DND-41 (cell line): ENCODE data around the gene ADAM15.
A peak's percentile ranks its signal among the peaks of the same experiment; 100 is the strongest.

Source experiments
- ATAC-seq: fragments of 200-7000 bp; cut with Tn5 transposase; 3 replicates; pipeline ENCODE4 v1.9.1; 2021; ENCODE audit warnings: low read depth; ENCODE audit not compliant: insufficient read depth
- DNase-seq: peaks from one replicate; pipeline ENCODE4 v3.0.0-alpha.2; 2020
- H2AFZ ChIP-seq: 2 replicates; pipeline ENCODE4 v1.6.0; 2012; ENCODE audit warnings: low read depth, low read length
- H3K27ac ChIP-seq: 2 replicates; pipeline ENCODE4 v1.5.1; 2012; ENCODE audit warnings: low read length, inconsistent platforms
- H3K27me3 ChIP-seq: fragments of 200-600 bp; sonication (generic); 2 replicates; pipeline ENCODE4 v1.6.0; 2012; ENCODE audit warnings: low read length, mild to moderate bottlenecking, inconsistent platforms; ENCODE audit not compliant: insufficient read depth, poor library complexity
- H3K36me3 ChIP-seq: 2 replicates; pipeline ENCODE4 v1.5.1; 2012; ENCODE audit warnings: low read length, inconsistent platforms; ENCODE audit not compliant: insufficient read depth
- H3K4me1 ChIP-seq: 2 replicates; pipeline ENCODE4 v1.5.1; 2012; ENCODE audit warnings: mild to moderate bottlenecking, low read length; ENCODE audit not compliant: insufficient read depth
- H3K4me2 ChIP-seq: 2 replicates; pipeline ENCODE4 v1.6.0; 2012; ENCODE audit warnings: mild to moderate bottlenecking, moderate library complexity, low read length, inconsistent platforms; ENCODE audit not compliant: insufficient read depth
- H3K4me3 ChIP-seq, 2 experiments: fragments of 200-600 bp in 1 of 2; shearing (Covaris generic) in 1 of 2; 2 replicates each; pipeline ENCODE4 v1.5.1; 2012 to 2016; ENCODE audit warnings: inconsistent platforms in 2 of 2, low read length in 2 of 2, mild to moderate bottlenecking in 2 of 2, low read depth in 1 of 2, moderate library complexity in 1 of 2
- H3K79me2 ChIP-seq: 2 replicates; pipeline ENCODE4 v1.6.0; 2012; ENCODE audit warnings: low read length, inconsistent platforms; ENCODE audit not compliant: insufficient read depth
- H3K9ac ChIP-seq: 2 replicates; pipeline ENCODE4 v1.6.0; 2012; ENCODE audit warnings: low read depth, mild to moderate bottlenecking, inconsistent platforms, low read length, moderate library complexity
- H3K9me3 ChIP-seq: 2 replicates; pipeline ENCODE4 v1.5.1; 2012; ENCODE audit warnings: low read length, moderate library complexity, mild to moderate bottlenecking, inconsistent platforms; ENCODE audit not compliant: insufficient read depth, severe bottlenecking
- H4K20me1 ChIP-seq: 2 replicates; pipeline ENCODE4 v1.6.0; 2012; ENCODE audit warnings: low read length; ENCODE audit not compliant: insufficient read depth
- CTCF ChIP-seq: IDR thresholded peaks from 2 replicates; pipeline ENCODE4 v1.5.1; 2012; ENCODE audit warnings: borderline replicate concordance, low read length, moderate library complexity, mild to moderate bottlenecking; ENCODE audit not compliant: poor library complexity, severe bottlenecking; ENCODE audit errors: extremely low read depth
- EZH2 ChIP-seq: IDR thresholded peaks from 3 replicates; pipeline ENCODE4 v1.6.1; 2012; ENCODE audit warnings: borderline replicate concordance, low read depth, mild to moderate bottlenecking, moderate library complexity, low read length, inconsistent platforms; ENCODE audit not compliant: severe bottlenecking

The ADAM15 gene, protein sequence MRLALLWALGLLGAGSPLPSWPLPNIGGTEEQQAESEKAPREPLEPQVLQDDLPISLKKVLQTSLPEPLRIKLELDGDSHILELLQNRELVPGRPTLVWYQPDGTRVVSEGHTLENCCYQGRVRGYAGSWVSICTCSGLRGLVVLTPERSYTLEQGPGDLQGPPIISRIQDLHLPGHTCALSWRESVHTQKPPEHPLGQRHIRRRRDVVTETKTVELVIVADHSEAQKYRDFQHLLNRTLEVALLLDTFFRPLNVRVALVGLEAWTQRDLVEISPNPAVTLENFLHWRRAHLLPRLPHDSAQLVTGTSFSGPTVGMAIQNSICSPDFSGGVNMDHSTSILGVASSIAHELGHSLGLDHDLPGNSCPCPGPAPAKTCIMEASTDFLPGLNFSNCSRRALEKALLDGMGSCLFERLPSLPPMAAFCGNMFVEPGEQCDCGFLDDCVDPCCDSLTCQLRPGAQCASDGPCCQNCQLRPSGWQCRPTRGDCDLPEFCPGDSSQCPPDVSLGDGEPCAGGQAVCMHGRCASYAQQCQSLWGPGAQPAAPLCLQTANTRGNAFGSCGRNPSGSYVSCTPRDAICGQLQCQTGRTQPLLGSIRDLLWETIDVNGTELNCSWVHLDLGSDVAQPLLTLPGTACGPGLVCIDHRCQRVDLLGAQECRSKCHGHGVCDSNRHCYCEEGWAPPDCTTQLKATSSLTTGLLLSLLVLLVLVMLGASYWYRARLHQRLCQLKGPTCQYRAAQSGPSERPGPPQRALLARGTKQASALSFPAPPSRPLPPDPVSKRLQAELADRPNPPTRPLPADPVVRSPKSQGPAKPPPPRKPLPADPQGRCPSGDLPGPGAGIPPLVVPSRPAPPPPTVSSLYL

DNA sequence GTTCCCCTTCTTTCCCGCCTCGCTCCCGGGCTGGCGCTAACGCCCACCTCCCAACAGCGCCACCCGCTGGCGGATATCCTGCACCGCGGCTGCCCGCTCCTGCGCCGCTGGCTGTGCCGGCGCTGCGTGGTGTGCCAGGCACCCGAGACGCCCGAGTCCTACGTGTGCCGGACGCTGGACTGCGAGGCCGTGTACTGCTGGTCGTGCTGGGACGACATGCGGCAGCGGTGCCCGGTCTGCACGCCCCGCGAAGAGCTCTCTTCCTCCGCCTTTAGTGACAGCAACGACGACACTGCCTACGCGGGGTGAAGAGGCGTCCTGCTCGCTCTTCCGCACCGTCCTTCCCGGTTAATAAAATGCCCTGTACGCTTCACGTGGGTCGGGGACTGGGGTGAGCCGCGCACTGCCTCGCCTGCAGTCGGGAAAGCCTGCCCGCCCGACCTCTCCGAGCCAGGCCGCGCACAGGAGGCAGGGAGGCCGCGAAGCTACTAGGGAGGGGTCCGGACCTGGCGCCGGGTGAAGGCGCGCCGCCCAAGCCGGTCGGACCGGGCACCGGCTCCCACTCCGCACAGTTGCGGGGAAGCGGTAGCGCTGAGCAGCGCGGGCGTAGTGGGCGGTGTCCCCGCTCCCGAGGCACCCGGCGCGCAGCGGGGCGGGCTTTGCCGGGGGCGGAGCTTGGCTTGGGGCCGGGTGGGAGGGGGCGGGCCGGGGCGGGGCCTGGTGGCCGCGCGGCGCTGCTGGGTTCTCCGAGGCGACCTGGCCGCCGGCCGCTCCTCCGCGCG is at the start of gene ADAM15:
Gene ADAM15, plus strand, starts transcription at position 757 of the 782 bp plus-strand sequence. CDS start 71 bp downstream, outside the sequence.
- TF ChIP-seq CTCF (peak; percentile 51), EZH2 (peak; percentile 49)
- Histone ChIP-seq H2AFZ (0 out of 2 replicates have a peak within 1 kb of the TSS, but pooled peaks have one; percentile 13), H3K79me2 (no peaks in the 10 kb centered on the region)

DNA sequence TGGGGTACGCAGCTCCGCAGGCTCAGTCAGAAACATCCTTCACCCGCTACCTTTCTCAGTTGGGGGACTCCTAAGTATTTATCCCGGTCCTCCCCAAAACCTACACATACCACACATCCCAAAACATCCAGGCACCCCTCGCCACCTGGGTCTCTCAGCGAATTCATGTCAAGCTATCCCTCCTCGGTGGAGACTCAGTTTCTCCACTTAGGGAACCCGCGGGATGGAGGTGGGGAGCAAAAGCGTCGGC is 49.8 kb upstream of the ADAM15 start:
- Histone ChIP-seq H3K27me3 (peaks cover 55% of the 10 kb centered on the region), H2AFZ (no peak overlapping the region), H3K4me1 (peaks cover 37% of the 10 kb centered on the region), H3K27ac (no peak overlapping the region), H4K20me1 (peaks cover 77% of the 10 kb centered on the region), H3K9me3 (no peaks in the 10 kb centered on the region), H3K4me3 (no peak overlapping the region), H3K36me3 (no peaks in the 10 kb centered on the region), H3K9ac (no peak overlapping the region), H3K4me2 (no peak overlapping the region), H3K79me2 (no peaks in the 10 kb centered on the region)
- TF ChIP-seq CTCF (no peak), EZH2 (no peak)
- no peak for ATAC-seq
- DNase-seq = no peak

More for the DNA sequence above, at the start of gene ADAM15:
- Histone ChIP-seq H4K20me1 (peaks cover 6% of the 10 kb centered on the region), H3K9me3 (no peaks in the 10 kb centered on the region), H3K4me1 (peaks cover 15% of the 10 kb centered on the region), H3K4me3 (peak within 1 kb of the TSS in 1 of 2 experiments; percentile 52; a peak in 2 of 4 replicates), H3K4me2 (peak within 1 kb of the TSS; percentile 73), H3K27me3 (peaks cover 32% of the 10 kb centered on the region), H3K27ac (no peak within 1 kb of the TSS), H3K36me3 (no peaks in the 10 kb centered on the region), H3K9ac (peak within 1 kb of the TSS; percentile 42)
- peak; percentile 90 for ATAC-seq
- DNase-seq = peak; percentile 72

GRCh38 chr1:155001675-155002463 is 49.2 kb upstream of the ADAM15 start:
- no peaks in the 10 kb centered on the region for H3K36me3 ChIP-seq
- ATAC-seq (peak; percentile 31; the same call in 2 of the 3 replicates), DNase-seq (peak; percentile 77)
- H3K27me3 ChIP-seq = peaks cover 55% of the 10 kb centered on the region
- H3K4me1 ChIP-seq = peaks cover 37% of the 10 kb centered on the region
- no peaks in the 10 kb centered on the region for H3K79me2 ChIP-seq
- H3K27ac ChIP-seq = no peak overlapping the region
- H3K9me3 ChIP-seq = no peaks in the 10 kb centered on the region
- peaks cover 77% of the 10 kb centered on the region for H4K20me1 ChIP-seq
- H3K4me3 ChIP-seq = no peak overlapping the region
- H3K4me2 ChIP-seq = peak overlapping the region; percentile 15; the same call in 1 of the 2 replicates
- no peak overlapping the region for H3K9ac ChIP-seq
- no peak for TF ChIP-seq CTCF
- TF ChIP-seq EZH2 = peak; percentile 37
- H2AFZ ChIP-seq = no peak overlapping the region
